Measurements from ENCODE around the gene MAB21L2. TPM values are rescaled to one million over a fixed set of nuclear protein-coding genes. Genes with fewer than 3 reads are reported as not detected.

Gene MAB21L2
- not detected in 5 replicates for total RNA-seq (2022; extraction: Qiagen RNA extraction; ENCODE audit: low read depth)

GRCh38 chr4:150582146-150582872, at the start of gene MAB21L2:
Gene MAB21L2 (plus strand): TSS chr4:150582151. CDS start chr4:150583030, 879 bp downstream.

All from A549 treated with DMSO at 1 μM for 4 hours (cell line).